Hepatocyte (in vitro differentiated cells): Measurements from ENCODE around the gene GNAO1.

Experiments used
- CTCF ChIP-seq: fragments of 200-600 bp; sonication (generic); IDR thresholded peaks from 2 replicates; pipeline ENCODE4 v1.5.1; 2016; ENCODE audit warnings: antibody characterized with exemption, mild to moderate bottlenecking; ENCODE audit not compliant: poor library complexity
- EZH2 ChIP-seq: fragments of 200-600 bp; sonication (generic); IDR thresholded peaks from 2 replicates; pipeline ENCODE4 v1.6.1; 2016; ENCODE audit warnings: antibody characterized with exemption, mild to moderate bottlenecking, borderline replicate concordance

- no peak for TF ChIP-seq CTCF
- TF ChIP-seq EZH2: no peak
Observed at GRCh38 chr16:56306690-56307533, 115.6 kb downstream of the GNAO1 start.
